Dendritic cell treated with granulocyte-macrophage colony-stimulating factor and Interleukin-4, amounts not matched to agents 40 ng/mL and 50 ng/mL, for 4 days (primary cell): ENCODE measurements around the gene GPX7.

Source experiments
- H3K27ac Mint-ChIP-seq: one replicate; pipeline ENCODE4 v1.8.0; 2022; ENCODE audit warnings: mild to moderate bottlenecking, mixed read lengths
- H3K27me3 Mint-ChIP-seq: one replicate; pipeline ENCODE4 v1.8.0; 2022; ENCODE audit warnings: mild to moderate bottlenecking, mixed read lengths
- H3K36me3 Mint-ChIP-seq: one replicate; pipeline ENCODE4 v1.8.0; 2022; ENCODE audit warnings: low read depth, mixed read lengths
- H3K4me1 Mint-ChIP-seq: one replicate; pipeline ENCODE4 v1.8.0; 2022; ENCODE audit warnings: low read depth, mixed read lengths
- H3K4me3 Mint-ChIP-seq: one replicate; pipeline ENCODE4 v1.8.0; 2022; ENCODE audit warnings: mild to moderate bottlenecking, moderate library complexity, mixed read lengths
- H3K9me3 Mint-ChIP-seq: one replicate; pipeline ENCODE4 v1.8.0; 2022; ENCODE audit warnings: mixed read lengths
- intact Hi-C: fragments of 100-400 bp; cut with micrococcal nuclease; formaldehyde crosslinking; loops from one replicate; pipeline ENCODE4 v1.15.0; 2022

Gene GPX7

GRCh38 chr1:52598729-52599128 is 3.4 kb upstream of the GPX7 start:
- Mint-ChIP-seq H3K36me3 (no peaks in the 10 kb centered on the region), H3K27me3 (peaks cover 51% of the 10 kb centered on the region), H3K27ac (no peak overlapping the region), H3K4me1 (peaks cover 18% of the 10 kb centered on the region), H3K4me3 (no peak overlapping the region), H3K9me3 (no peaks in the 10 kb centered on the region)
- intact Hi-C loops = no loop called here

- Mint-ChIP-seq H3K4me1 (peaks cover 24% of the 10 kb centered on the region), H3K4me3 (no peak overlapping the region), H3K27me3 (peaks cover 51% of the 10 kb centered on the region), H3K36me3 (no peaks in the 10 kb centered on the region), H3K9me3 (no peaks in the 10 kb centered on the region), H3K27ac (no peak overlapping the region)
- intact Hi-C loops = no loop called here
Observed at GRCh38 chr1:52599236-52599635, 2.9 kb upstream of the GPX7 start.

- Mint-ChIP-seq H3K27me3 (peaks cover 44% of the 10 kb centered on the region), H3K27ac (no peak overlapping the region), H3K9me3 (no peaks in the 10 kb centered on the region), H3K4me1 (peaks cover 30% of the 10 kb centered on the region), H3K4me3 (no peak overlapping the region), H3K36me3 (no peaks in the 10 kb centered on the region)
- intact Hi-C loops = no loop called here
Observed at GRCh38 chr1:52600533-52601179, 1.5 kb upstream of the GPX7 start.

GRCh38 chr1:52601519-52601918 is 652 bp upstream of the GPX7 start:
- Mint-ChIP-seq H3K27me3 (peaks cover 44% of the 10 kb centered on the region), H3K27ac (no peak overlapping the region), H3K4me1 (peaks cover 30% of the 10 kb centered on the region), H3K9me3 (no peaks in the 10 kb centered on the region), H3K4me3 (no peak overlapping the region), H3K36me3 (no peaks in the 10 kb centered on the region)
- intact Hi-C loops = no loop called here

GRCh38 chr1:52602856-52603600 is 857 bp downstream of the GPX7 start:
- peak overlapping the region; percentile 62 for H3K4me3 Mint-ChIP-seq
- H3K4me1 Mint-ChIP-seq = peaks cover 30% of the 10 kb centered on the region
- no peak overlapping the region for H3K27ac Mint-ChIP-seq
- no peaks in the 10 kb centered on the region for H3K9me3 Mint-ChIP-seq
- peaks cover 43% of the 10 kb centered on the region for H3K27me3 Mint-ChIP-seq
- H3K36me3 Mint-ChIP-seq = no peaks in the 10 kb centered on the region
- intact Hi-C loops = no loop called here

- intact Hi-C loops = no loop called here
- no peak overlapping the region for H3K4me3 Mint-ChIP-seq
- no peak overlapping the region for H3K27ac Mint-ChIP-seq
- no peaks in the 10 kb centered on the region for H3K9me3 Mint-ChIP-seq
- no peaks in the 10 kb centered on the region for H3K36me3 Mint-ChIP-seq
- H3K4me1 Mint-ChIP-seq = peaks cover 30% of the 10 kb centered on the region
- peaks cover 41% of the 10 kb centered on the region for H3K27me3 Mint-ChIP-seq
Observed at GRCh38 chr1:52603630-52604029, 1.5 kb downstream of the GPX7 start.

GRCh38 chr1:52604063-52604770 is 2.0 kb downstream of the GPX7 start:
- H3K4me3 Mint-ChIP-seq = no peak overlapping the region
- H3K4me1 Mint-ChIP-seq = peaks cover 30% of the 10 kb centered on the region
- no peak overlapping the region for H3K27ac Mint-ChIP-seq
- H3K9me3 Mint-ChIP-seq = no peaks in the 10 kb centered on the region
- intact Hi-C loops = no loop called here
- peaks cover 38% of the 10 kb centered on the region for H3K27me3 Mint-ChIP-seq
- H3K36me3 Mint-ChIP-seq = no peaks in the 10 kb centered on the region

- Mint-ChIP-seq H3K36me3 (no peaks in the 10 kb centered on the region), H3K27ac (no peak overlapping the region), H3K27me3 (no peaks in the 10 kb centered on the region), H3K4me3 (no peak overlapping the region), H3K9me3 (no peaks in the 10 kb centered on the region), H3K4me1 (no peaks in the 10 kb centered on the region)
- intact Hi-C loops = no loop called here
Observed at GRCh38 chr1:52613636-52614373, 11.6 kb downstream of the GPX7 start.

GRCh38 chr1:52614671-52615070 is 12.5 kb downstream of the GPX7 start:
- no peaks in the 10 kb centered on the region for H3K9me3 Mint-ChIP-seq
- H3K27ac Mint-ChIP-seq = no peak overlapping the region
- no peaks in the 10 kb centered on the region for H3K27me3 Mint-ChIP-seq
- intact Hi-C loops = no loop called here
- H3K4me1 Mint-ChIP-seq = no peaks in the 10 kb centered on the region
- no peak overlapping the region for H3K4me3 Mint-ChIP-seq
- no peaks in the 10 kb centered on the region for H3K36me3 Mint-ChIP-seq

GRCh38 chr1:52615489-52616042 is 13.4 kb downstream of the GPX7 start:
- Mint-ChIP-seq H3K27ac (no peak overlapping the region), H3K4me3 (no peak overlapping the region), H3K27me3 (no peaks in the 10 kb centered on the region), H3K4me1 (no peaks in the 10 kb centered on the region), H3K9me3 (no peaks in the 10 kb centered on the region), H3K36me3 (no peaks in the 10 kb centered on the region)
- intact Hi-C loops = no loop called here

- Mint-ChIP-seq H3K9me3 (no peaks in the 10 kb centered on the region), H3K36me3 (no peaks in the 10 kb centered on the region), H3K4me1 (peaks cover 2% of the 10 kb centered on the region), H3K4me3 (no peak overlapping the region), H3K27ac (no peak overlapping the region), H3K27me3 (peaks cover 2% of the 10 kb centered on the region)
- intact Hi-C loops = no loop called here
Observed at GRCh38 chr1:52621950-52622349, 19.8 kb downstream of the GPX7 start.

GRCh38 chr1:52623812-52624211 is 21.6 kb downstream of the GPX7 start:
- intact Hi-C loops = no loop called here
- Mint-ChIP-seq H3K27me3 (peaks cover 2% of the 10 kb centered on the region), H3K4me3 (no peak overlapping the region), H3K27ac (no peak overlapping the region), H3K36me3 (no peaks in the 10 kb centered on the region), H3K9me3 (no peaks in the 10 kb centered on the region), H3K4me1 (peaks cover 10% of the 10 kb centered on the region)

- Mint-ChIP-seq H3K4me3 (no peak overlapping the region), H3K27ac (no peak overlapping the region), H3K27me3 (peaks cover 10% of the 10 kb centered on the region), H3K4me1 (peaks cover 17% of the 10 kb centered on the region), H3K36me3 (no peaks in the 10 kb centered on the region), H3K9me3 (no peaks in the 10 kb centered on the region)
- intact Hi-C loops = no loop called here
Observed at GRCh38 chr1:52627028-52627427, 24.9 kb downstream of the GPX7 start.
